Colonic mucosa (tissue), 4 donors: ENCODE data around the gene PPP1R12B. TPM values are rescaled to one million over a fixed set of nuclear protein-coding genes. Genes with fewer than 3 reads are reported as not detected.
"Not testable (repeated sequence)": the region's sequence is repeated elsewhere in the genome, so short reads cannot be mapped to it uniquely, and the experiment has no call there.

ENCODE experiments used
- DNase-seq: peaks from one replicate; pipeline ENCODE4 v3.0.0-alpha.2; 2020
- H3K27ac ChIP-seq: fragments of 200-600 bp; one replicate; pipeline ENCODE4 v1.8.0; 2021
- H3K27me3 ChIP-seq: fragments of 200-600 bp; one replicate; pipeline ENCODE4 v1.8.0; 2021
- H3K36me3 ChIP-seq: fragments of 200-600 bp; one replicate; pipeline ENCODE4 v1.8.0; 2021
- H3K4me1 ChIP-seq: fragments of 200-600 bp; one replicate; pipeline ENCODE4 v1.8.0; 2021; ENCODE audit warnings: mild to moderate bottlenecking
- H3K4me3 ChIP-seq: fragments of 200-600 bp; one replicate; pipeline ENCODE4 v1.8.0; 2021
- H3K9ac ChIP-seq, 2 donors: one replicate each; pipeline ENCODE4 v1.7.0; 2013; ENCODE audit warnings: control low read depth in 2 of 2, low read depth in 2 of 2, low read length in 2 of 2
- H3K9me3 ChIP-seq: fragments of 200-600 bp; one replicate; pipeline ENCODE4 v1.8.0; 2021
- intact Hi-C: fragments of 100-400 bp; cut with DNase I; formaldehyde crosslinking; loops from one replicate; pipeline ENCODE4 v1.14.1; 2022
- total RNA-seq, 2 donors: library from RNA; stranded (reverse); fragmentation: NEBNext Ultra II Directional in 1 of 2; extraction: Animal tissue kit (Norgen Biotek cat#: 25700) in 1 of 2; gene quantifications; one replicate each; pipeline ENCODE4 v1.2.1, GENCODE V29; 2021
- TF ChIP-seq, protein P1 (sequence below): fragments of 200-600 bp; IDR thresholded peaks from one replicate; pipeline ENCODE4 v1.8.0; 2022; ENCODE audit warnings: antibody characterized with exemption, mild to moderate bottlenecking
- donor health status: healthy.
- donor health status: DM: no; HTN: no; CAD: no.
- donor health status: DM: no; HTN: no; CAD: no.

PPP1R12B gene
- total RNA-seq, 2 donors from 2014 or later, result 41.1 to 125 TPM

DNA sequence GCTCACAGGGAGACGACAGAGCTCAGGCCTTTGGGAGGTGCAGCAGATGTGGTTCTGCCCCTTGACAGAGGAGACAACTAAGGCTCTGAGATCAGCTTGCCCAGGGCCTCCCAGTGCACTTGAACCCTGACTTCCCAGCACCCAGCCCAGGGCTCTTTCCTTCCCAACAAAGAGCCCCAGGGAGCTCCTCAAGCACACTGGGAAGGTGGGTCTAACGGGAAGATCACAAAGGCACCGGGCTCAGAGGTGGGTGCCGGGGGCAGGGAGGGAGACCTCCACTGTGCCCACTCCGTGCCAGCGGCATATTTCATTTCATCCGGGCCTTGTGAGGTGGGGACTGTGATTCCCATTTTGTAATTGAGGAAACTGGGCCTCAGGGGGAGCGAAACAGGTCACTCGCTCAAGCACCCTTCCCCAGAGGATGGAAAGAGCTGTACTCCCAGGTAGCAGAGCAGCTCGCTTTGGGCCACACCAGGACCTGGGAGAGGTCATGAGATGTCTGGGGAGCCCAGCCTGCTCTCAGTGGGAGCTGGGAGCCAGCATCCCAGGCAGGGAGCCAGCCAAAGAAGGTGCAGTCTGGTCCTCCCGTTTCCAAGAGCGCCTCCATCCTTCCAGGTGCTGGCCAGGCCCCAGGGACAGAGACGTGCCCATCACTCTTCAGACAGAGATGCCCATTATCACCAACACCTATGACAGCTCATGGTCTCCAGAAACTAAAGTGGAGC lies 279.5 kb downstream of the PPP1R12B start:
- DNase-seq, result no peak
- H3K27me3 ChIP-seq, result no peaks in the 10 kb centered on the region
- no peak overlapping the region for H3K27ac ChIP-seq
- intact Hi-C loops, result no loop called here
- no peak overlapping the region for H3K9ac ChIP-seq
- H3K4me3 ChIP-seq, result no peak overlapping the region
- TF ChIP-seq, protein P1, sequence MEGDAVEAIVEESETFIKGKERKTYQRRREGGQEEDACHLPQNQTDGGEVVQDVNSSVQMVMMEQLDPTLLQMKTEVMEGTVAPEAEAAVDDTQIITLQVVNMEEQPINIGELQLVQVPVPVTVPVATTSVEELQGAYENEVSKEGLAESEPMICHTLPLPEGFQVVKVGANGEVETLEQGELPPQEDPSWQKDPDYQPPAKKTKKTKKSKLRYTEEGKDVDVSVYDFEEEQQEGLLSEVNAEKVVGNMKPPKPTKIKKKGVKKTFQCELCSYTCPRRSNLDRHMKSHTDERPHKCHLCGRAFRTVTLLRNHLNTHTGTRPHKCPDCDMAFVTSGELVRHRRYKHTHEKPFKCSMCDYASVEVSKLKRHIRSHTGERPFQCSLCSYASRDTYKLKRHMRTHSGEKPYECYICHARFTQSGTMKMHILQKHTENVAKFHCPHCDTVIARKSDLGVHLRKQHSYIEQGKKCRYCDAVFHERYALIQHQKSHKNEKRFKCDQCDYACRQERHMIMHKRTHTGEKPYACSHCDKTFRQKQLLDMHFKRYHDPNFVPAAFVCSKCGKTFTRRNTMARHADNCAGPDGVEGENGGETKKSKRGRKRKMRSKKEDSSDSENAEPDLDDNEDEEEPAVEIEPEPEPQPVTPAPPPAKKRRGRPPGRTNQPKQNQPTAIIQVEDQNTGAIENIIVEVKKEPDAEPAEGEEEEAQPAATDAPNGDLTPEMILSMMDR, result no peak
- no peaks in the 10 kb centered on the region for H3K36me3 ChIP-seq
- no peaks in the 10 kb centered on the region for H3K4me1 ChIP-seq
- no peaks in the 10 kb centered on the region for H3K9me3 ChIP-seq

DNA sequence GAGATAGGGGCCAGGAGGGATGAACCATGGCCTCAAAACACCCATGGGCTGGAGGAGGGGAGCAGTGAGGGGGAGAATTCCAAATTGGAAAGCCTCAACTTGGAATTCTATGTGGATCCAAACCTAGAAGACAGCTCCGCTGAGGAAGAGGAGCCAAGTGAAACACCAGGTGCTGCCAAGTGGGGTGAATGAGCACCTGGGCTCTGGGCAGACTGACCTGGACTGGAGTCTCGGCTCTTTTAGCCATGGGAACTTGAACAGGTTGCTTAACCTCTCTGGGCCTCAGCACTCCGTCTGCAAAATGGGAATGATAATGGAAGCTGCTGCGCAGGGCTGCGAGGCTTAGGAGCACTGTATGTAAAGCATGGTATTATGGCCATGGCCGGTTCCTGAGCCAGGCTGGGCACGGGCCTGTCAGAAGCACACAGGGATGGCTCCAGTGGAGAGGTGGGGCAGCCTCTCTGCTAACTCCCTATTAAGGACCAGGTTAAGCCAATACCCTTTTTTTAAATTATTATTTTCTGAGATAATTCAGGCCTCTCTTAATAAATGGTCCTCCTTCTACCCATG lies 280.2 kb downstream of the PPP1R12B start:
- H3K36me3 ChIP-seq, result no peaks in the 10 kb centered on the region
- no peaks in the 10 kb centered on the region for H3K27me3 ChIP-seq
- H3K4me3 ChIP-seq, result no peak overlapping the region
- H3K4me1 ChIP-seq, result no peaks in the 10 kb centered on the region
- H3K9ac ChIP-seq, result no peak overlapping the region
- intact Hi-C loops, result no loop called here
- H3K27ac ChIP-seq, result no peak overlapping the region
- H3K9me3 ChIP-seq, result no peaks in the 10 kb centered on the region
- no peak for DNase-seq
- TF ChIP-seq, protein P1, result no peak

DNA sequence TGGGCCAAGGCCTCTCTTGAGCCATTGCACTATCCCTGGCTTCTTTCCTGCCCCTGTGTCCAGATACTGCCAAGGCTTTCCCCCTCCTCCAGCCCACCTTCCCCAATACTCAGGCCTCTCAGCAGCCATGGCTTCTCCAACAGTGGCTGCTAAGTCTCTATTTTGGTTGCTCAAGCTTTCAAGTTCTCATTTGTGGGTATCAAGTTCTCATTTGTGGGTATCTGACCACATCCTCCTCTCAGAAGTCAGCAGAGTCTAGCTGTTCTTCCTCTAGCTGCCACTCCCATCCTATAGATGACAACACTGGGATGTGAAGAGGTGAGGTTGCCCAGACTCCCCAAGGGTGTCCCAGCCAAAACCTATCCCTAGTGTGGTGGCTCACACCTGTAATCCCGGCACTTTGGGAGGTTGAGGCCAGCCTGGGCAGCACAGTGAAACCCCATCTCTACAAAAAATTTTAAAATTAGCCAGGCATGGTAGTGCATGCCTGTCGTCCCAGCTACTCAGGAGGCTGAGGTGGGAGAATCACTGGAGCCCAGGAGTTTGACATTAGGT lies 280.8 kb downstream of the PPP1R12B start:
- H3K27me3 ChIP-seq, H3K27ac ChIP-seq, H3K4me3 ChIP-seq, H3K4me1 ChIP-seq, intact Hi-C loops, H3K9me3 ChIP-seq, DNase-seq, H3K9ac ChIP-seq, H3K36me3 ChIP-seq: not testable (repeated sequence)

DNA sequence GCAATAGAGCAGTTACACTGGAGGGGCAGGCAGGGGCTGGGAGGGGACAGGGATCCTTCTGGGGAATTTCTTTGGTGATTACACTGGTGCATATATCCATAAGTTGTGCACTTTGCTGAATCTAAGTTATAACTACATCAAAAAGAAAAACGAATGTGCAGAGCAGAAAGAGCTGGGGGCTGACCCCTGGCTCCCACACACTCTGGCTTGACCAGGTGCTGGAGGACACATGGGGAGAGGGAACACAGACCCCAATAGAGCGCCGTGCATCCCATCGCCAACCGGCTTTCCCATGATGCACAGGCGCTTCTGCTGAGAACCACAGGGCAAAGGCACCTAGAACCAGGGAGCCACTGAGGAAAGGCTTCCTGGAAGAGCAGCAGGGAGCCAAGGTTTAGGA lies 281.6 kb downstream of the PPP1R12B start:
- H3K4me3 ChIP-seq, H3K36me3 ChIP-seq, intact Hi-C loops, H3K27me3 ChIP-seq, H3K9ac ChIP-seq, H3K9me3 ChIP-seq, H3K27ac ChIP-seq, DNase-seq, H3K4me1 ChIP-seq: not testable (repeated sequence)

- no peaks in the 10 kb centered on the region for H3K27me3 ChIP-seq
- no peak overlapping the region for H3K27ac ChIP-seq
- no peaks in the 10 kb centered on the region for H3K4me1 ChIP-seq
- intact Hi-C loops, result no loop called here
- no peak overlapping the region for H3K9ac ChIP-seq
- no peak for DNase-seq
- H3K4me3 ChIP-seq, result no peak overlapping the region
- TF ChIP-seq, protein P1, result no peak
- H3K9me3 ChIP-seq, result no peaks in the 10 kb centered on the region
- no peaks in the 10 kb centered on the region for H3K36me3 ChIP-seq
Observed at GRCh38 chr1:202630541-202630940, 282.0 kb downstream of the PPP1R12B start.

DNA sequence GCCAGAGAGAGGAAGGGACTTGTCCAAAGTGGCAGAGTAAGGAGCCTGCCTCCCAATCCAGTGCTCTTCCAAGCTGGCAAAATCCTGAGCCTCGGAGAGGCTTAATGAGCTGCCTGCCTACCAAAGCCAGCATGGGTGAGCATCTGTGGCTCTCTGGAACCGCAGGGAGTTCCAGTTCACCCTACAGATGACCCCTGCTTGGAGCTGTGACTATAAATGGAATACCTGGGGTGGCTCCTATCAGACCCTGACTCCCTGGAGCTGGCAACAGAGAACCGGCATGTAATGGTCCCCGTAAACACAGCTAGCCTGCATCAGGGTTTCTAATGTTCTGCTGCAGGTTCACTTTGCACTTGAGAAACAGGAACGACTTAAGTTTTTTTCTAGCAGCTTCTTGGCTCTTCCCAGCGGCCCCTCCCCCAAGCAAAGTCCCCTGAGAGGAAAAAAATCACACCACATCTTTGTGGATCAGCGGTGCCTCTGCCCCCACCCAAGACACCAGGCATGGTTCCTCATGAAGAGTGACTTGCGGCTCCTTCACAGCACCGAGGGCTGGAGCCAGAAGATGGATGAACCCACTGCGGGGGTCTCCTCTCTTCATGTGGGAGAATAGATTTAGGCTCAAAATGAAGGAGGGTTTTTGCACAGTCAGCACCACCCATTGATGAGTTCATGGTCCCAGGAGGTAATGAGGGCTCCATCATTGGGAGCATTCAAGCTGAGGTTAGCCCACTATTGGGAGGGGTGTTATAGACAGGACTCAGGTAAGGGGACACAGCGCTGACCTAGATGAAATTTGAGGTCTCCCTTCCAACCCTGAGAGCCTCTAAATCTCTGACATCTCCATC lies 282.8 kb downstream of the PPP1R12B start:
- no peaks in the 10 kb centered on the region for H3K4me1 ChIP-seq
- no peak overlapping the region for H3K27ac ChIP-seq
- no peaks in the 10 kb centered on the region for H3K9me3 ChIP-seq
- no peaks in the 10 kb centered on the region for H3K36me3 ChIP-seq
- intact Hi-C loops, result no loop called here
- H3K27me3 ChIP-seq, result no peaks in the 10 kb centered on the region
- H3K9ac ChIP-seq, result no peak overlapping the region
- no peak overlapping the region for H3K4me3 ChIP-seq
- no peak for DNase-seq
- TF ChIP-seq, protein P1, result no peak
